Activated CD4-positive, alpha-beta T cell treated with anti-CD3 and anti-CD28 coated beads for 1 hour (primary cell): ENCODE results near the gene SHISA5.
"Not testable (repeated sequence)": the region's sequence is repeated elsewhere in the genome, so short reads cannot be mapped to it uniquely, and the experiment has no call there.

Source experiments
- DNase-seq: peaks from one replicate; pipeline ENCODE4 v3.0.0-alpha.2; 2020

SHISA5 gene, protein sequence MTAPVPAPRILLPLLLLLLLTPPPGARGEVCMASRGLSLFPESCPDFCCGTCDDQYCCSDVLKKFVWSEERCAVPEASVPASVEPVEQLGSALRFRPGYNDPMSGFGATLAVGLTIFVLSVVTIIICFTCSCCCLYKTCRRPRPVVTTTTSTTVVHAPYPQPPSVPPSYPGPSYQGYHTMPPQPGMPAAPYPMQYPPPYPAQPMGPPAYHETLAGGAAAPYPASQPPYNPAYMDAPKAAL

DNA sequence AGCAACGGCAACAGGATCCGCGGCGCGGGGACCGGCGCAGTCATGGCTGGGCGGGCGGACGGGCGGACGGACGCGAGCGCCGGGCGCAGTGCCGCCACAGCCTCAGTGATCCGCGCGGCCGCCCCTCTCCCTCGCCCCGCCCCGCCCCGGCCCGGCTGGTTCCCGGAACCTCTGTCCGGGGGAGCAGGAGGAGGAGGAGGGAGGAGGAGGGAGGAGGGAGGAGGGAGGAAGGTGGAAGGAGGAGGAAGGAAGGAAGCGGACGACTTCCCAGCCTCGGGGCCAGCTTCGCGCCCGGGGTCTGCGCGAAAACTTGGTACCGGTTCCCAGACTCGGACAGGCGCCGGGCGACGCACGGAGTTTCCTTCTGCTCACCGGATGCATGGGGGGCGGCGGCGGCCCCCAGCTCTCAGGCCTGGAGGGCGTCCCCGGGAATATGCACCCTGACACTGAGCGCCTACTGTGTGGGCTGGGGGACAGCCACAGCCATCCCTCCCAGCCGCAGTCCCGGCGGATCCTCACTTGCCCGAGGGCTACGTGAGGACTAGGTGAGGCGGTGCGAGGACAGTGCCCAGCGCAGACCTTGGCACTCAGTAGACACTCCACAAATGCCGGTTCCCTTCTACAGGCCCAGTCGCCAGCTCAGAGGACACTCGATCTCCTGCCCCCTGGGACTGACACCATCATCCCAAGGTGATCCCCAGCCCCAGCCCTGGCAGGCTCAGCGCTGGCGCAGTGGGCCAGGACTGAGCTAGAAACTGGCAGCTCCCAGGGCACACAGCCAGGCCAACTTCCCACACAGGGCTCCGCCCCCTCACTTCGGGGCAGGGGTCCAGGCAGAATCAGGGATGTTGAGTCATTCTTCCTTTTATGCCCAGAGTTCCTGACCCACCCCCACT lies at the start of gene SHISA5:
Gene SHISA5 (minus strand): TSS at position 124 of the 896 bp plus-strand sequence. CDS start 80 bp downstream, at position 44.
- DNase-seq: peak; percentile 34

DNA sequence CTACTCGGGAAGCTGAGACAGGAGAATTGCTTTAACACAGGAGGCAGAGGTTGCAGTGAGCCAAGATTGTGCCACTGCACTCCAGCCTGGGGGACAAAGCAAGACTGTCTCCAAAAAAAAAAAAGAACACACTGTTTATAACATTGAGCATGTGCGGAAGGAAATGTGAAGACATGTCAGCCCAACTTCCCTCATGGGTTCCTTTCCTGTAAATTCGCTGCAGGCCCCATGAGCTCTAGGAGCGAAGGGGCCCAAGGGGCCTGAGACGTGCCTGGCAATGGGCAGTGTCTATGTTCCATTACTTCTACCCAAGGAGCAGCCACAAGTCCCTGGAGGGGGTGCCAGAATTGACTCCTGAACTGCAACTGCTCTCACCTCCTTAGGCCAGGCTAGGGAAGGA lies 49.4 kb upstream of the SHISA5 start:
- no peak for DNase-seq

DNA sequence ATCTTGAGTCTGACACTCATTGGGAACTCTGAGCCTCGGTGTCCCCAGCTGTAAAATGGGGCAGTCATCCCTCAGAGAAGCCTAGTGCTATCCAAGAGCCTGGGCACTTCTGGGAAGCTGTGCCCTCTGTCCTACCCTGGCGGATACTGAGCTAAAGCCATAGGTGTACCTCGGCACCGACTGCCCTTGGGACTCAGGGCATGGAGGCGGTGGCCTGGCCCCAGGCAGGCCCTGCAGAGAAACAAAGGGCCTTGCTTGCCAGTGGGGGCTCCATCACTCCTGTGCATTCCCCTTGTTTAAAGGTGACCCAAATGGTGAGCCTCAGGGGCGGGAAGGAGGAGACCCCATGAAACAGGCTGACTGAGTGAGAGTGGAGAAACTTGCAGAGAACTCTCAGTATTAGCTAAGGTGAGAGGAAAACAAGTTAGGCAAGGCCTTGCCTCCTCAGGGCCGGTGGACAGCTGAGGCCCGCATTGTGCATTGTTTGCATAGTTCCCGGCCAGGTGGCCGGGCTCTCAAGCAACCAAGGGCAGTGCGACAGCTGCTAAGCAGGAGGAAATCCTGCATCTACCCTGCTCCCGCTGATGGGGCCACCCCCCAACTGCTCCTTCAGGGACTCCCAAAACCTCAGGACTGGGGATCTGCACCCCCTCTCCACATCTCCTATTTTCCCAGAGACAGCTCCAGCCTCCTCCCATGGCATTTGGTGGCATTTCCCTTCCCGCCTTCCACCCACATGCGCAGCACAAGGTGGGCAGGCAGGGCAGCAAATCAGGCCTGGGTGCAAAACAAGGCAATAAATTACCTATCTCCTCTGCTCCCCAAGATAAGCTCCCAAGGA lies 48.4 kb upstream of the SHISA5 start:
- no peak for DNase-seq

DNA sequence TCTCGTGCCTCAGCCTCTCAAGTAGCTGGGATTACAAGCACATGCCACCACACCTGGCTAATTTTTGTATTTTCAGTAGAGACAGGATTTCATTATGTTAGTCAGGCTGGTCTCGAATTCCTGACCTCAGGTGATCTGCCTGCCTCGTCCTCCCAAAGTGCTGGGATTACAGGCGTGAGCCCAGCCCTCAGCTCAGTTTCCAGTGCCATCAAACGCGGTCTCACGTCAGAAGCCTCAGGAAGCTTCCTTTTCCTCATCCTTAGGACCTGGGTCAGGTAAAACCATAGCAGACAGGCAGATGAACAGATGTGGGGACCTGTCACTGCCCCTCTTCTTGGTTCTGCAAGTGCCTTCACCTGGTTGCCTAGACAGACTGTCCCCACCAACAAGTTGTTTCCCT lies 47.7 kb upstream of the SHISA5 start:
- not testable (repeated sequence) for DNase-seq

DNA sequence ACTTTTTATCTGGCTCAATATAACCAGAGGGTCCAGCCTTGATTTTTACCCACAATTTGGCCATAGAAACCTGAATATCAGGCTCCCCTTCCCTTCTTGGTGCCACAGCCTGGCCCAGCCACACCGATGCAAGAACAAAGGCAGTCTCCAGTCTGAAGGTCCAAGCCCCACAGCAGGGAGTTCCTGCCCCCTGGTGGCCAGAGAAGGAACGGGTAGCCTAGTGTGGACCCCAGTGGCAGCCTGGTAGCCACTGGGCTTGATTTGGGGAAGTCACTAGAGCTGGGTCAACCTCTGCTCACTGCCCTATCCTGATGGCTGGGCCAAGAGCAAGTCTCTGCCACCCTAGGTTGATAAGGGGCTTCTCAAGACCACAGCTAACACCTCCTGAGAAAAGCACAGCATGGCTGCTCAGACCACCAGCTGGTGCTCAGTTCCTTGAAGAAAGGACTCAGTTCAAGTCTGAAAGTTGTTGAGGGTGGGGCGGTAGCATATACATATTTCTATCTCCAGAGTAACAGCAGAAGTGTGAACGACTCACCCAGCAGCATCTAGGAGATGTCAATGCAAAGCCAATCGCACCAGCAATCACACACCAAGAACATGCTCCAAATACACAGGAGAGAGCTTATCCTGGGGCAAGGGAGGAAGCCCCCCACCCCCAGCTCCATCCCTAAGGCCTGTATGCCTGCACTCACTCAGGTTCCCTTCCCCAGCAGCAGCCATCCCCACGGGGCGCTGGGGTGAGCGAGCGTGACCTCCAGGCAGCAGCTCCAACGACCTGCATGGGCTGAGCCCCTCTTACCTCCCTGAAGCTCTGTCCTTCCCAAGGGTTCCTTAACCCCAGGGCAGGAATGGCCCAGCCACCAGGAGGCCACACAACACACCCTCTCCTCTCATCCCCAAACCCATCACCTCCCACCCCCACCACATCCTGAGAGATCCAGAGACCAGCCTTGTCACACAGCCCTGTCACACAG lies 45.0 kb upstream of the SHISA5 start:
- peak; percentile 75 for DNase-seq

DNA sequence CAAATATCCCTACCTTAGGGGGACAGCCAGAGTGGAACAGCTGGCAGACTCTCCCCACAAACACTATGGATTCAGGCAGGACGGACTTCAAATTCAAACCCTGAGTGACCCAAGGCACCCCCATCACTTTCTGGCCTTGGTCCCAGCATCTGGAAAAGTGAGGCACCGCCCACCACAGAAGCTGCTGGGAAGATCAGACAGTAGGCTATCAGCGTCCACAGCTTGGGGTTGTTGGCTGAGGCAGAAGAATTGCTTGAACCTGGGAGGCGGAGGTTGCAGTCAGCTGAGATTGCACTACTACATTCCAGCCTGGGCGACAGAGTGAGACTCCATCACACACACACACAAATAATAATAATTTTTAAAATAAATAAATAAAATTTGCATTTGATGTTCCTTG lies 44.2 kb upstream of the SHISA5 start:
- no peak for DNase-seq

DNA sequence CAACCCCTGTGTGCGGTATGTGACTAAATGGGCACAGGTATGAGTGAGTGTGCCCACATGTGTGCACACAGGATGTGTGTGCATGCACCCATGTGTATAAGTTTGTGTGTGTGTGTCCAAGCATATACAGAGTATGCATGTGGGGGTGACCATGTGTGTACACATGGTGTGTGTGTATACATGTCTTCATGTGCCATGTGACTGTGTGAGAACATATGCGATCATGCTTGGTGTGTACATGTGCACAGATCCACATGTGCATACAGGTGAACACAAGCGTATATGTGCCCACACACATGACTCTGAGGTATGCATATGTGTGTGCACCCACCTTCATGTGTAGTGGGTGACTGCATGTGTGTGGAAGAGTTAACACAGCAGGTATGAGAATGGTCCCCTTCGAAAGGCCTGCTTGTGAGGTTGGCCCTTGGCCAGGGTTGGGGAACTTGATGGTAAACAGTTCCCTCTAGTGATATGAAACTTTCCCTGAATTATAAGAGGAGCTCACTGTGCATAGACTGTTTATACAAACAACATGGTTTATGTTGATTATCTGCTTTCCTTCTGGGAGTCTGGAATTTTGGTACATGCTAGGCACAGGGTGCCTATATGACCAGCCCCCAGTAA lies 42.3 kb upstream of the SHISA5 start:
- no peak for DNase-seq

DNA sequence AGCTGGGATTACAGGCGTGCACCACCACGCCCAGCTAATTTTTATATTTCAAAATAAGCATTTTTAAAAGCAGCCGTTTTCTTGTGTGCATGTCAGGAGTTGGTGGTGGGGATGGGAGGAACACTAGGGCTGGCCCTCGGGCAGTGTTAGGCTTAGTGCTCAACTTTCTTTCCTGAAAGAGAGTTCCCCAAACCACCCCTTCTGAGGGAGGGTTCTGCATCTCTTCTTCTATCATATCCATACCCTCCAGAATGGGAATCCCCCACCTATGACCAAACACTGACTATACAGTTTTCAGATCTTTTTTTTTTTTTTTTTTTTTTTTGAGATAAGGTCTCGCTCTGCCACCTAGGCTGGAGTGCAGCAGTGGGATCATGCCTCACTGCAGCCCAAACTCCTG lies 40.2 kb upstream of the SHISA5 start:
- DNase-seq: no peak

DNA sequence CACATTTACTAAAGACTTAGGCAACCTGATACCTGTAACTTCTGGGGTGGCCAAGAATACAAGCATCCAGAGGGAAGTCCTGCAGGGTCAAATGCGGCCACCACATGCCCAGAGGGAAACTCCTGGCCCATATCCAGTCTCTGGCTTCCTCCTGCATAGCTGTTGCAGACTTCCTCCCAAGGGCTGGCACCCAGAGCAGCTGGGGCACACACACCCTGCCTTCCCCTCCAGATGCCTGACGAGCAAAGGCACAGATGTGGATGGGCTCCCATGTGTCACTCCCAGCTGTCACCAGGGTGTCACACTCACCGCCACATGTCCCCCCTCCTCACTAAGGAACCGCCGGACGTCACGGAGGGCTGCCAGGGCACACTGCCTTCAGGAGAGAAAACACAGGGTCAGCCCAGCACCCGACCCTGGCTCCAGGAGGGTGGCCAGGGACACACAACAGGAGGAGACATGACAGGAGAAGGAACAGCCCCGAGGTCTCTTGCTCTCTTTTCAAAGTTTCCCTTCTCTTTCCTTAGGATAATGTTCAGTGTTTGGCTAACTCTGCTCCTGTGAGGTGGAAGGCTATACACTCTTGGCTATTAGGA lies 39.4 kb upstream of the SHISA5 start:
- no peak for DNase-seq

DNA sequence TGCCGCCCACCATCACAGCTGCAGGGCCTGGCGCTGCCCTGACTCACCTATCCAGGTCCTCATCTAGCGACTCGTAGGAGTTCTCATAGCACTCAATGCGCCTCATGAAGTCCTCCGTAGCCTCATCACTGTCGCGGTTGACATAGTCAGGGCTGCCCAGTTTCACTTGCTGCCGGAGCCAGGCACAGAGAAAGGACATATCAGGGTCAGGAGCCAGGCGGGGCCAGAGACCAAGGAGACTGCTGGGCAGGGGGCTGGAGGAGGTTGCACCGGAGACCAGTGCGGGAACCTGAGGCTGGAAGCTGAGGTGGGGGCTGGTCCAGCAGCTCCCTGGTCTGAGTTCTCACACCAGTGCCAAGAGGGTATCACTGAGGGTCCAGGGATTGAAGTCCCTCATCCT lies 34.5 kb upstream of the SHISA5 start:
- DNase-seq: no peak

DNA sequence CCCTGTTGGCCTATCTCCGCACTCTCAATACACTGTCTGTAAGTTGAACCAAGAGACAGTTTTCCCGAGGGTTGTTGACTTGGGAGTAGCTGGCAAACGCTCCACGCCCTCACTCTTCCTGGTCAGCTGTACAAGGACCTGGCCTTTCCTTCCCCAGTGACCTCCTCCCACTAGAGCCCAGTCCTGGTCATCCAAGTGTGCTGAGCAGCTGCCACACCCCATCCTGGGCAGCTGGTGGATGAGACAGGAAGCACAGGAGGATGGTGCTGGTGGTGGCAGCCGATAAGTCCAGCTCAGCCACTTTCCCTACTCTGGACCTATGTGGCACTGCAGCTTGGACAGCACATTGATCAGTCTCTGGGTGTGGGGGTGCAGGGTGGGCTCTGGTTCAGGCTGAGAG lies 32.8 kb upstream of the SHISA5 start:
- no peak for DNase-seq

DNA sequence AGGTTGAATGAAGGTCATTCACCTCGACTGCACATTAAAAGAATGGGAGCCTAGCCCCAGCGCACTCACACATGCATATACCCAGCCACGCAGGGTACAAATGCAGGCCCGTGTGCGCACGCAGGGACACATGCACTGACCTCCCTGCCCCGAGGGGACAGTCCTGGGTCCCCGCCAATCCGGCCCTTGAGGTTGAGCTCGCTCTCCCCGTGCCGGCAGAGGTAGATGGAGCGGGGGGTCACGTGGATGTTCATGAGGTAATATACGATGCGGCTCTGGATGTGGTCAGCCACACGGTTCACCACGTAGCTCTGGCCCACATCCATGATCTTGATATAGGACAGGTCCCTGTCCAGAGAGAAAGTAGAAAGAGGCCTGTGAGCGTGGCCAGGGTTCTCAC lies 32.1 kb upstream of the SHISA5 start:
- no peak for DNase-seq

DNA sequence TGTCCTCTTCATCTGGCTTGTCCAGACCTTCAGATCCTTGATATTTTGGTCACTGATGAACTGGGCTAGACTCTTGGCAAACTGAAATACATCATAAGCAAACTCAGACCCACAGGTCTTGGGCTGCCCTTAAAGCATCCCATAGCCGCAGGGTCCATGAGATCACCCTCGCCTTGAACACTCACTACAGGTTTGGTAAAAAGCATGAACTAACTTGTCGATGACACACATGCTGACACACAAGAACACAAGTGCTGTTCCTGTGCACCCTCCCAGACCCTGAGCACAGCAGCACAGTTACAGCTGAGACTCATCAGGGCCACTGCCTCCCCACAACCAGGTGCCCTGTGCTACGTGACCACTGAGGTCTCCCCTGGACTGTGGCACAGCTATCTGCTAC lies 31.6 kb upstream of the SHISA5 start:
- no peak for DNase-seq

DNA sequence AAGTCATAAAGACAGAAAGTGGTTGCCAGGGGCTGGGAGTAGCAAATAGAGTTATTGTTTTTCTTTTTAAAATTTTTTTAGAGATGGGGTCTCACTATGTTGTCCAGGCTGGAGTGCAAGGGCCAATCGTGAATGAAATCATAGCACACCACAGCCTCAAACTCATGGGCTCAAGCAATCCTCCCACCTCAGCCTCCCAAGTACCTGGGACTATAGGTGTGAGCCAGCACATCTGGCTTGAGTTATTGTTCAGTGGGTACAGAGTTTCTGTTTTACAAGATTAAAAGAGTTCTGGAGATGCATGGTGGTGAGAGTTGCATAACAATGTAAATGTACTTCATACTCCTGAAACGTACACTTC lies 29.0 kb upstream of the SHISA5 start:
- no peak for DNase-seq

DNA sequence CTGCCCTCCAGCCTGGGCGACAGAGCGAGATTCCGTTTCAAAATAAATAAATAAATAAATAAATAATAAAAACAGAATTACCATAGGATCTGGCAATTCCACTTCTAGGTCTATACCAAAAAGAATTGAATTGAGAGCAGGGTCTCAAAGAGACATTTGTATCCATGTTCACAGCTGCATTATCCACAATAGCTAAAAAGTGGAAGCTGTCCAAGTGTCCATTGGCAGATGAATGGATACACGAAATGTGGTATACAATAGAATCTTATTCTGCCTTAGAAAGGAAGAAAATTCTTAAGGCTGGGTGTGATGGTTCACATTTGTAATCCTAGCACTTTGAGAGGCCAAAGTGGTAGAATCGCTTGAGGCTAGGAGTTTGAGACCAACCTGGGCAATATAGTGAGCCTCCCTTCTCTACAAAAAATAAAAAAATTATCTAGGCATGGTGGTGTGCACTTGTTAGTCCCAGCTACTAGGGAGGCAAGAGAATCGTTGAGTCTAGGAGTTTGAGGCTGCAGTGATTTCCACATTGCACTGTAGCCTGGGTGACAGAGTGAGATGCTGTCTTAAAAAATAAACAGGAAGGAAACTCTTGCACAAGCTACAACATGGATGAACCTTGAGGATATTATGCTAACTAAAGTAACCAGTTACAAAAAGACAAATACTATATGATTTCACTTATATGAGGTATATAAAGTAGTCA lies 28.4 kb upstream of the SHISA5 start:
- DNase-seq: no peak

DNA sequence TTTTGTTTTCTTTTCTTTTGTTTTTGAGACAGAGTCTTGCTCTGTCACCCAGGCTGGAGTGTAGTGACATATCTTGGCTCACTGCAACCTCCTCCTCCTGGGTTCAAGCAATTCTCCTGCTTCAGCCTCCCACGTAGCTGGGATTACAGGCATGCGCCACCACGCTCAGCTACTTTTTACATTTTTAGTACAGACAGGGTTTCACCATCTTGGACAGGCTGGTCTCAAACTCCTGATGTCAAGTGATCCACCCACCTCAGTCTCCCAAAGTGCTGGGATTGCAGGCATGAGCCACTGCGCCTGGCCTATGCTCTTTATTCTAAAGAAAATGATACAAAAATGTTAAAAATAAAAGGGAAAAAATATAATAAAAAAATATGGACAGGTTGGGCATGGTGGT lies 26.7 kb upstream of the SHISA5 start:
- DNase-seq: not testable (repeated sequence)

DNA sequence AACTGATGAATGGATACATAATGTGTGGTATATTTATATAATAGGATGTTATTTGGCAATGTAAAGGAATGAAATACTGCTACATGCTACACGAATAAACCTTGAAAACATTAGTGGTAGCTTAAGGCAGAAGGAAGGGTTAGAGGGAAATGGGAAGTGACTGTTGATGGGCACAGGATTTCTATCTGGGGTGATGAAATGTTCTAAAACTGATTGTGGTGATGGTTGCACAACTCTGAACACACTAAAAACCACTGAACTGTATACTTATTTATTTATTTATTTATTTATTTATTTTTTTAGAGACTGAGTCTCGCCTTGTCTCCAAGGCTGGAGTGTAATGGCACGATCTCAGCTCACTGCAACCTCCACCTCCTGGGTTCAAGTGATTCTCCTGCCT lies 24.8 kb upstream of the SHISA5 start:
- no peak for DNase-seq

DNA sequence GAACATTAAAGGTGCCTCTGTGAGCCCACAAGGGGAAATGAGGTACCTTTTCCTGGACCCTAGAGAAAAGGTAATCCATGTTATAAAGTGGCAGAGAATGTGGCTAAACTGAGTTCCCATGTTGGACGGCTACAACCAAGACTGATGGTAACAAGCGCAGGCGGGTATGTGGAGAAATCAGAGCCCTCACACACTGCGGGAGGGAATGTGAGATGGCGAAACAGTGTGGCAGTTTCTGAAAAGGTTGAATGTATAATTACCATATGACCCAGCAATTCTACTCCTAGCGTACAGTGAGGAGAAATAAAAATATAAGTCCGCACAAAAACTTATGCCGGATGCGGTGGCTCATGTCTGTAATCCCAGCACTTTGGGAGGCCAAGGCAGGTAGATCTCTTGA lies 24.1 kb upstream of the SHISA5 start:
- no peak for DNase-seq

DNA sequence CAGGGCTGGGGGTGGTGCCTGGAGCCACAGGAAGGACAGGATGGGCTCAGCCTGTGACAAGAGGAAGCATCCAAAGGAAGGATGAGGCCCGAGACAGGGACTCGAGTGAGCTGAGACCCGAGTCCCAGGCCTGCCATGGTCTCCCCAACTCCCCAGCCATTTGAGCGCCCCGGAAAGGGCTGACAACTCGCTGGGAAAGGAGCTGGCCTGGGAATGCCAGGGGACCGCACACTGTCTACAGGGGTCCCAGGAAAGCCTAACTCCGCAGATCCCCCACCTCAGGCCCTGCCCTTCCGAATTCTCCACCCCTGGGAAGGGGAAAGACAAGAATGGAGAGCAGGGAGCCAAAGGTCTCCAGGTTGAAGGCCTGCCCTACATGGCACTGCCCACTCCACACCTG lies 21.0 kb upstream of the SHISA5 start:
- DNase-seq: no peak

DNA sequence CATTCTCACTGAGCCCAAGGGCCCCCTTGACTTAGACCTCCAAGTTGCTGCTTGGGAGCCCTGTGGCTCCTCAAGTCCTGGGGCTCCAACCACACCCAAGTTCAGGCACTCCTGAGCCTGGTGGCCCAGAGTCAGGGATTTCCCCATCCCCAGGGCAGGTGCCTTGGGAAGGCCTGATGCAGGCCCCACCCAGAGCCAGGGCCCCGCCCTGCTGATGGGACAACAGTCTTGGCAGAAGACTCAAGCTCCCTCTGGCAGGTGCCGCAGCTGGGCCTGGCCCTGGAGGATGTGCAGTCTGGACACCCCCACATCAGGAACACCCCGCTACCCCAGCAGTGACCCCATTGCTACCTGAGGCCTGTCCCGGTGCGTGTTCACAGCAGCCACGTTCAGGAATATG lies 17.7 kb upstream of the SHISA5 start:
- no peak for DNase-seq

DNA sequence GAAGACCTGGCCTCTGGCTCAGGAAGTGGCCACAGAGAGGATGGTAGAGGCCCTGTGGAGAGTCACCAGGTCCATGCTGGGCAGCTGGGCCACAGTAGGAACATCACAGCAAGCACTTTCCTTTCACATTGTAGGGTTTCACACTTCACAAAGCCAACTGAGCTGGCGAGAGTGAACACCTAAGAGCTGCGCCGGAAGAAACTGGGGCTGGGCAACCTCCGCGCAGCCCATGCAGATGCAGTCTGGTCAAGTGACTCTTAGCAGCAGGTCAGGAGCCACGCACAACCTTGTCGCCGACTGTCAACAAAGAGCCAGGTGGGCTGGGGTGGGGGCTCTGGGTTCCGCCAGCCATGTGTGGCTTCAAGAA lies 15.3 kb upstream of the SHISA5 start:
- DNase-seq: no peak
